ENCODE results near the gene SLC25A51.

GRCh38 chr9:37892063-37892462 is 11.9 kb downstream of the SLC25A51 start:
- no peak for TF ChIP-seq YY1 (IDR thresholded peaks at IDR 0.05; ENCODE audit: low read depth)
- no peak for TF ChIP-seq CEBPB (IDR thresholded peaks at IDR 0.05)
- TF ChIP-seq, protein P1, sequence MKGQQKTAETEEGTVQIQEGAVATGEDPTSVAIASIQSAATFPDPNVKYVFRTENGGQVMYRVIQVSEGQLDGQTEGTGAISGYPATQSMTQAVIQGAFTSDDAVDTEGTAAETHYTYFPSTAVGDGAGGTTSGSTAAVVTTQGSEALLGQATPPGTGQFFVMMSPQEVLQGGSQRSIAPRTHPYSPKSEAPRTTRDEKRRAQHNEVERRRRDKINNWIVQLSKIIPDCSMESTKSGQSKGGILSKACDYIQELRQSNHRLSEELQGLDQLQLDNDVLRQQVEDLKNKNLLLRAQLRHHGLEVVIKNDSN (IDR thresholded peaks at IDR 0.05), result no peak
- no peak for TF ChIP-seq EP300 (IDR thresholded peaks at IDR 0.05; ENCODE audit: borderline replicate concordance)
- TF ChIP-seq ZBTB7A (IDR thresholded peaks at IDR 0.05; ENCODE audit: low read depth), result no peak
- no peak for TF ChIP-seq REST (IDR thresholded peaks at IDR 0.05; ENCODE audit: low read depth)
- TF ChIP-seq, protein P2, sequence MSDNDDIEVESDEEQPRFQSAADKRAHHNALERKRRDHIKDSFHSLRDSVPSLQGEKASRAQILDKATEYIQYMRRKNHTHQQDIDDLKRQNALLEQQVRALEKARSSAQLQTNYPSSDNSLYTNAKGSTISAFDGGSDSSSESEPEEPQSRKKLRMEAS (IDR thresholded peaks at IDR 0.05), result no peak
- TF ChIP-seq TAF1 (IDR thresholded peaks at IDR 0.05; ENCODE audit: low read depth), result no peak
